CD4-positive, alpha-beta T cell treated with Interferon alpha-2 for 1 hour (primary cell): ENCODE results near the gene PWWP2B.
A peak's percentile ranks its signal among the peaks of the same experiment; 100 is the strongest.

Source experiments
- DNase-seq, 2 donors: peaks; one replicate each; pipeline ENCODE4 v3.0.0-alpha.2; 2020 to 2022

The PWWP2B gene

DNA sequence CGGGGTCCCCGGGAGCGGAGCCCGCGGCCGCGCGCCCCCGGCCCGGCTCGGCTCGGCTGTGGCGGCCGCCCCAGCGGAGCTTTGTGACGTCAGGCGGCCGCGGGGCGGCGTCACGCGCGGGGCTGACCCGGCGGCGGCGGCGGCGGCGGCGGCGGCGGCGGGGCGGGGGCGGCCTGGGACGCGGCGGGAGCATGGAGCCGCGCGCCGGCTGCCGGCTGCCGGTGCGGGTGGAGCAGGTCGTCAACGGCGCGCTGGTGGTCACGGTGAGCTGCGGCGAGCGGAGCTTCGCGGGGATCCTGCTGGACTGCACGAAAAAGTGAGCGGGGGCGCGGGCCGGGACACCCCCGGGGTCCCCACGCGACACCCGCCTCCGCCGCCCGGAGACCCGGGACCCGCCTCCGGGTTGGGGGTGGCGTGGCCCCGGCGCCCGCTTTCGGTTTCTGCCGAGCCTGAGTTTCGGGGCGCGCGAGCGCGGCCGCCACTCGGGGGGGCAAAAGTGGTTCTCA, at the start of gene PWWP2B:
PWWP2B (plus strand) TSS at position 165 of the 506 bp plus-strand sequence; CDS start at position 192, 27 bp downstream.
- DNase-seq: peak; percentile 57 to 75

- no peak for DNase-seq
Measured at GRCh38 chr10:132347211-132347930, 49.6 kb upstream of the PWWP2B start.

DNA sequence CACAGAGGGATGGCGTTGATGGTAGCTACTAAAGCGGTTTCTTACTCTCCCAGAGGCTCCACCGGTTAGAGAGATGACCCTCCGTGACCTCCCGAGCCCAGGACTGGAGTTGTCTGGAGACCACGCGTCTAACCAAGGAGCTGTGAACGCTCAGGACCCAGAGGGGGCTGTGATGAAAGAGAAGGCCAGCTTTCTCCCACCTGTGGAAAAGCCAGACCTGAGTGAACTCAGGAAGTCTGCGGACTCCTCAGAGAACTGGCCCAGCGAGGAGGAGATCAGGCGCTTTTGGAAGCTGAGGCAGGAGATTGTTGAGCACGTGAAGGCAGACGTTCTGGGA, 49.1 kb upstream of the PWWP2B start:
- no peak for DNase-seq

DNA sequence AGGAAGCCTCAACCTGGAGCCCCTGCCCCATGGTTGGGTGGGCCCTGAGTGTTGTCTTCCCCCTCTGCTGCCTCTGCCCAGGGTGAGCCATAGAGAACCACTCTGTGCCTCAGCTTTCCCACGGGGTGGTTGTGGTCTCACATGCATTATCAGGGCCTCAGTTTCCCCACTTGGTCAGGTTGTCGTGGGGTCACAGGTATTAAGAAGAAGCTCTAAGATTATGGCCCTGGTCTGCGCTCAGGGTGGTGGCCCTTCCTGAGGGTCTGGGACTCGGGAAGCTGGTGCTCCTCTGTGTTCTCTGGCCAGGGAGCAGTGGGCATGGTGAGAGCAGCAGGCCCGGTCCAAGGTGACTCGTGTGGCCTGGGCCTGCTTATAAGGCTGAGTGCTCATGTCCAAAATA, 47.2 kb upstream of the PWWP2B start:
- DNase-seq: no peak

DNA sequence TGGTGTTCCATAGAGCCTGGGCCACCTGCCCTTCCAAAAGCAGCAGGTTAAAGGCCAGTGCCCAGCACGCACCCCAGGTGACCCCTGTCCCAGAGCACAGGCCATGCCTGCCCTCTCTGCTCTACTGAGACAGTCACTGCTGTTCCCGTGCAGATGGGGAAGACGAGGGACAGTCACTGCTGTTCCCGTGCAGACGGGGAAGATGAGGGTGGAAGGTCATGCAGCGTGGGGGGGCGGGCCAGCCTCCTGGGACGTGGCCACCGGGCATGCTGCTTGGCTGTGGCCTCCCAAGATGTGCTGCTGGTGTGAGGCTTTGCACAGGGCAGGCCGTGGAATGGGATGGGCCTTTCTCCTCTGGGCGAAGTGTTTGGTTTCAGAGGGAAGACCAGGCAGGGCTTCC, 46.6 kb upstream of the PWWP2B start:
- DNase-seq: no peak

- no peak for DNase-seq
Measured at GRCh38 chr10:132350946-132351345, 46.1 kb upstream of the PWWP2B start.

DNA sequence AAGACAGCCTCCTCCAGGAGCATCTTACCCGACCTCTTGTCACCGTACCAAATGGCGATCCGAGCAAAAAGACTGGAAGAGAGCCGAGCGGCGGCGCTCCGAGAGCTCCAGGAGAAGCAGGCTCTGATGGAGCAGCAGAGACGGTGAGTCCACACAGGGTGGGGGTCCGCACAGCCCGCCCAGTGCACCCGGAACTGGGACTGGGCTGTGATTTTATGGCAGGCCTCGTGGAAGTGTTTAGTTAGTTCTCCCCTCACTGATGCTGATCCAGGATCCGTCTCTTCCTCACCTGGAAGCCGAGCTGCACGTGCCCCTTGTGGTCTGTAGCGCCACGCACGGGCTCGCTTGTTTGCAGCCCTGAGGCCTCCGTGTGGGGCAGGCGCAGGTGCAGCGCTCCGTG, 45.4 kb upstream of the PWWP2B start:
- DNase-seq: no peak

DNA sequence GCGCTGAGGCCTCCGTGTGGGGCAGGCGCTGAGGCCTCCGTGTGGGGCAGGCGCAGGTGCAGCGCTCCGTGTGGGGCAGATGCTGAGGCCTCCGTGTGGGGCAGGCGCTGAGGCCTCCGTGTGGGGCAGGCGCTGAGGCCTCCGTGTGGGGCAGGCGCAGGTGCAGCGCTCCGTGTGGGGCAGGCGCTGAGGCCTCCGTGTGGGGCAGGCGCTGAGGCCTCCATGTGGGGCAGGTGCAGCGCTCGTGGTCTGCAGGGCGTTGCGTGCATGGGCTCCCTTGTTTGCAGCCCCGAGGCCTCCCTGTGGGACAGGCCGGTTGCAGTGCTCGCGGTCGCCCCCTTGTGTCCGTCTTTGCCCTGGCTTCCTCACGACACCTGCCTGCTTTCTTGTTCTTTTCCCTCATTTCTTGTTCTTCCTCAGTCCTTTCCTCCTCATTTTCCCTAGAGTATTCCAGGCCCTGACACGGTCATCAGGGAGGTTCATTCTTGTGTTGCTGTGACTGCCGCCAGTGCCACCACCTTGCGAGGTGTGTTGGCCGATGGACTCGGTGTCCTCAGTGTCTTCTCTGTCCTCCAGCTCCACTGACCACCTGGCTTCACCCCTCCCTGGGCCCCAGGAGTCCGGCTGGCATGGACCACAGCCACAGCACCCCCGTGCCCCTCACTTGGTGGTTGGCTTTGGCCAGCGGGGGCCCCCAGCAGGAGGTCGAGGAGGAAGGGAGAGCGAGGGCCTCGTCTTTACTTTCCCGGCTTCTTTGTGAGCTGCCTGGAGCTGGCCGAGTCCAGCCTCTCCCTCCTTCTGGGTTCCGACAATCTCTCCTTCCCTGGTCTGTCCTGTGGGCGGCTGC, 44.3 kb upstream of the PWWP2B start:
- DNase-seq: peak; percentile 69 to 76

DNA sequence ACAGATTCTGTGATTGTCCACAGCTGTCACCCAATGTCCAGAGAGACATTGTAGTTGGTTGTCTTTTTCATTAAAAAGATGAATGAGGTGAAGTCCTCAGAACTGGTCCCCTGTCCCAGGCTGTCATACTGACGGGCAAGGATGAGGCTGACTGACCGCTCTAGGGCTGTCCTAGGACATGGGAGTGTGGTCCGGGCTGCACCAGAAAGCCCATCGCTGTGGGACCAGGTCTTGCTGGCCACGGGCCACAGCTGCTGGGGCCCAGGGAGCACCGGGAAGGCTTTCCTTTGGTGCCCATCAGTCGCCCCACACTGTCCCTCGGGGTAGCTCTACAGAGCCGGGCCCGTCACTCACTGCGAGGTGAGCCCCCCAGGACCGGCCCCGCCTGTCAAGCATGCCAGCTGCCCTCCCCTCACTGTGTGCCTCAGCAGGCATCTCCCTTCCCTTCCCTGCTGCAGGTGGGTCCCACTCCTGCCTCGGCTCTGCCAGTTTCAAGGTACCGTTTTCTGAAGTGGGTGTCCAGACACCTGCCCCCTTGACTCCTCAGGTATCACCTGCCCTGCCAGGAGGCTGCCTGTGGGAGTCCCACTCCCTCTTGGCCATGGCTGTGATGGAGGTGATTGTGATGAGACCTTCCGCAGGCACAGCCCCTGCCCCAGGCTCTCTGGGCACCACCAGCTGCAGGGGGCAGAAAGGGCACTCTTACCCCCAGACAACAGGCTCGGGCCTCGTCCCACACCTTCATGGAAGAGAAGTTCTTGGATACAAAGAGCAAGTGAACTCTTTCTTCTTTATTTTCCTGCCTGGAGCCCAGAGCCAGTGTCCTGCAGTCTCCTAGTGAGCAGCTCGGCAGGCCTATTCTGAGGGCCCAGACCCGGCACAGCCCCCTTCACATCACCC, 43.3 kb upstream of the PWWP2B start:
- DNase-seq: no peak

DNA sequence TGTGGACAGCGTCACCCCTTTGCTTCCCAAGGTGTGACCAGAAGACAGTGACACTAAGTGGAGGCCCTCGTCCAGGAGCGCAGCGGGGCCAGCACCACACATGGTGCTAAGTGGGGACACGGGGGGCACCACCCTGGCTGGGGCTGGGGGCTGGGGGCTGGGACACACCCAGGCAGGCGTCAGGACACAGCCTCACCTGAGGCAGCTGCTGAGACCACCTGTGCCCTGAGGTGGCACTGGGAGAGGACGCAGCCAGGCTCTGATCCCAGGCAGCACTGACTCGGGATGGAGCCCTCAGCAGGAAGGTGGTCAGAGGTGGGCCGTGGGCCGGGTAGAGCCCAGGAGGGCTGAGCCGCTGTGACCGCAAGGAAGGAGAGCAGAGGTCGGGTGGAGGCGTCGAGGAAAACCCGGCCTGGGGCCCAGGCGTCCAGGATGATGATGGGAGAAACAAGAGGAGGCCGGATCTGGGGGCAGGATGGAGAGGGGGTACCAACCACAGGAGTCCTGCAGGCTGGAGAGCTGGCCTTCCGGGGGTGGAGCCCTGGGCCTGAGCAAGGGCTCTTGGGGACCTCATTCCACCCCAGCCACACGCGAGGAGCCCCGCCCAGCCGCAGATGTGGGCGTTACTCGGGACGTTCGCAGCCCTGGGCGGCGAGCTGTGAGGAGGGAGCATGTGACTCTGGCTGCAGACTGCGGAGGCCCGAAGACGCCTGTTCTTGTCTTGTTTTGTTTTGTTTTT, 42.5 kb upstream of the PWWP2B start:
- DNase-seq: no peak

DNA sequence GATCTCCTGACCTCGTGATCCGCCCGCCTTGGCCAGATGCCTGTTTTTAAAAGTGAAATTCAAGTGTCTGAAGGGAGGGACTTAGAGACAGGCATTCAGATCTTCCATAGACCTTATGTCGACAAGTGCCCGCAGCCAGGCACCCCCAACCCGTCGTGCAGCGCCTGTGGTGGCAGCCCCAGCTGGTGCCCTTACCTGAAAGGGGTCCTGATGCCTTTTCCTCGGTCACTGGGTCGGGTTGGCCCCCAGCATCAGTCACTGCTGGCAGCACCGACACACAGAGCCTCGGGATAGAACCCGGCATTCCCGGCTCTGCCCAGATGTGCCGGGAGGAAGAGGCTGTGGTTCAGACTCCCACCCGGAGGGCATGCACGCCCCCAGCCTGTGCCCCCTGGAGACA, 41.7 kb upstream of the PWWP2B start:
- DNase-seq: no peak

- DNase-seq: no peak
Measured at GRCh38 chr10:132355754-132356153, 41.2 kb upstream of the PWWP2B start.

GRCh38 chr10:132356621-132357195, 40.3 kb upstream of the PWWP2B start:
- DNase-seq: no peak

- no peak for DNase-seq
Measured at GRCh38 chr10:132357286-132358058, 39.5 kb upstream of the PWWP2B start.

GRCh38 chr10:132359305-132360040, 37.5 kb upstream of the PWWP2B start:
- no peak for DNase-seq

DNA sequence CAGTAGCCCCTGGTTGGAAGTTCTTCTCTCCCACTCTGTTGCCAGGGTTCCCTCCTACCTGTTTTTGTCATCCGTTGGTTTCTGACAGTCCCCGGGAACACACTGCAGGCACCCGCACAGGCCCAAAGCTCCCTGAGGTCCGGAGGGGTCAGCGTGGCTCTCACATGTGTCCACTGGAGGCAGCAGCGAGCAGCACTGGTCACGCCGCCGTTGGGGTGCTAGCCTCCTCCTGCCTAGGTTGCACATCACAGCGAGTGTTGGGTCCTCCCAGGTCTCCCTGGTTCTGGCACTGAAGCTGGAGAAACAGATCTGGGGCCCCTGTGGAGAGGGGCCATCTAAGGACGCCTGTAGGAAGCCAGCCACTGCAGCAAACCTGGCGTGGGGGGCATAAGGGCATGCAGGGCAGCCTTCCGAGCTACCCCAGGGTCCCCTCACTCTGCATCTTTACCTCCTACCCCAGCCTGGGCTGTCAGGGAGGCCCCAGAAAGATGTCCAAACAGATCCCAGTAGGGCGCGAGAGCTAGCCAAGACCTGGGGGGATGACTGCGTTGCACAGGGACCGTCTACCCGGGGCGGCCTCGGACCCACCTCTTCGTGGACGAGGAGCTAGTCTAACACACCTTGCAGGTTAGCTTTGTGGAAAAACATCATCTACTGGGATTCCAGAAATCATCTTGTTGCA, 36.1 kb upstream of the PWWP2B start:
- DNase-seq: peak; percentile 20 to 27

GRCh38 chr10:132361581-132362101, 35.4 kb upstream of the PWWP2B start:
- DNase-seq: no peak

DNA sequence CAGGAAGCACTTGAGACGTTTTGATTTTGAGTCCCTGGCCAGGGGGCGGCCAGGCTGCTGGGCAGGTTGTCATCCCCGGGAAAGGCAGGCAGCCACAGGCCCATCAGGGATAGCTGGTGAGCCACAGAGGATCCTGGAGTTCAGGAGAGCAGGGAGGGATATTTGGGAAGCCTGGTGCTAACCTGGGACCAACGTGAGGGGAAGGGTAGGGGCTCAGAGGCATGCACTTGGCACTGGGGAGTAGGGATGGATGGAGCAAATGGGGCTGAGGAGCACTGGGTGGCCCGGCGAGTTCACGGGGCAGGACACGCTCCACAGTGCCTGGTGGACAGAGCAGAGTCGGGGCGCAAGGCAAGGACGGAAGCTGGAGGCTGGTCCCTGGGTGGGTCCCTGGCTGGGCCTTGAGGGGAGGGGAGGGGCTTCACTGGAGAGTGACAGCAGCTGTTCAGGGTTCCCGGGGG, 34.8 kb upstream of the PWWP2B start:
- DNase-seq: no peak

DNA sequence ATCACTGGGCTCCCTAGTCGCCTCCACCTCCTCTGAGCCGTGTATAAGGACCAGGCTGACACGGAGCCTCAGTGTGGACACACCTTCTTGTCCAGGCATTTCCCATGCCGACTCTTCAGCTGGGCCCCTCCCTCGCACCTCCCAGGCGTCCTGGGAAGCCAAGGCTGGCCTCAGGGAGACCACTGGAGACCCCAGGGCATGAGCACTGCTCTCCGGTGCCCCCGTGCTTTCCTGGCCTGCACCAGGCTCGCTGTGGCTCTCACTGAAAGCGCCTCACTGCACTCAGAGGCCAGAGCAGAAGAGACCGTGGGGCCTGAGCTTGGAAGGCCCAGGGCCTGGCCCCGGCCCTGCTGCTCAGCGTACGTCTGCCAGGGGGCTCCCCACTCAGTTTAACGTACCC, 33.6 kb upstream of the PWWP2B start:
- DNase-seq: no peak
